Sigmoid colon (tissue), 7 donors: ENCODE data around the gene PCDHA7. TPM values are rescaled to one million over a fixed set of nuclear protein-coding genes. Genes with fewer than 3 reads are reported as not detected.

Experiments used
- DNase-seq: peaks from one replicate; pipeline ENCODE4 v3.0.0-alpha.2; 2019
- H3K27ac ChIP-seq, 4 donors: fragments of 200-600 bp; sonication (generic); one replicate each; pipeline ENCODE4 v1.5.1; 2016 to 2019; ENCODE audit warnings: mild to moderate bottlenecking in 1 of 4
- H3K27me3 ChIP-seq, 3 donors: fragments of 200-600 bp; sonication (generic); one replicate each; pipeline ENCODE4 v1.5.1; 2019; ENCODE audit warnings: mild to moderate bottlenecking in 1 of 3
- H3K36me3 ChIP-seq, 4 donors: fragments of 200-600 bp; sonication (generic); one replicate each; pipeline ENCODE4 v1.5.1; 2016 to 2019
- H3K4me1 ChIP-seq, 4 donors: fragments of 200-600 bp; sonication (generic); one replicate each; pipeline ENCODE4 v1.5.1; 2017 to 2019
- H3K4me3 ChIP-seq, 4 donors: fragments of 200-600 bp; sonication (generic); one replicate each; pipeline ENCODE4 v1.5.1; 2017 to 2019; ENCODE audit warnings: mild to moderate bottlenecking in 2 of 4, moderate library complexity in 1 of 4
- H3K9me3 ChIP-seq, 4 donors: fragments of 200-600 bp in 3 of 4; sonication (generic) in 3 of 4; one replicate each; pipeline versions ENCODE4 v1.5.1 to v1.6.1; 2013 to 2019
- CTCF ChIP-seq, 4 experiments: fragments of 450-650 bp in 3 of 4; fragments of 200-600 bp in 1 of 4; IDR thresholded peaks; one replicate each; pipeline ENCODE4 v1.5.1; 2016 to 2019; ENCODE audit warnings: antibody characterized with exemption in 4 of 4, mild to moderate bottlenecking in 3 of 4, moderate library complexity in 2 of 4
- EP300 ChIP-seq, 4 donors: sonication (generic); formaldehyde crosslinking; IDR thresholded peaks; one replicate each; pipeline ENCODE4 v1.6.1; 2017; ENCODE audit warnings: antibody characterized with exemption in 4 of 4
- POLR2A ChIP-seq, 2 donors: fragments of 450-650 bp; IDR thresholded peaks; one replicate each; pipeline ENCODE4 v1.6.1; 2016; ENCODE audit warnings: antibody characterized with exemption in 2 of 2, mild to moderate bottlenecking in 2 of 2, moderate library complexity in 2 of 2
- POLR2AphosphoS5 ChIP-seq, 4 donors: sonication (generic); formaldehyde crosslinking; IDR thresholded peaks; one replicate each; pipeline ENCODE4 v1.6.1; 2017; ENCODE audit warnings: antibody characterized with exemption in 4 of 4
- WGBS, 2 donors: extraction: QIAGEN DNeasy Blood & Tissue Kit; methylation state at CpG; one replicate each; pipeline ENCODE4 v1.1.7; 2013; 5-methylcytosine and 5-hydroxymethylcytosine counted together
- intact Hi-C: fragments of 100-400 bp; cut with DNase I; formaldehyde crosslinking; loops from one replicate; pipeline ENCODE4 v1.15.1; 2023
- polyA plus RNA-seq, 3 donors: library from polyadenylated mRNA; stranded (reverse); fragments of 200-250 nt; gene quantifications; one replicate each; pipeline ENCODE4 v1.2.3, GENCODE V29; 2013
- total RNA-seq, 4 donors: library from RNA; depleted of rRNA; stranded (reverse); fragments of >200 nt; gene quantifications; one replicate each; pipeline ENCODE4 v1.1.0, GENCODE V29; 2016
- donor health status: healthy with polysubstance abuse.
- donor health status: Bipolar disorder and iron deficiency.
- donor health status: healthy.

PCDHA7 gene
- total and polyA plus RNA-seq, 7 donors: 0.14 to 0.82 (median 0.36) TPM; not detected in 2

GRCh38 chr5:140883927-140884697 lies 50.0 kb downstream of the PCDHA7 start:
- Histone ChIP-seq H3K27me3 (peaks cover 0 to 50% (median 7%) of the 10 kb centered on the region in 3 donors), H3K9me3 (peaks cover 11 to 20% (median 20%) of the 10 kb centered on the region in 4 donors), H3K36me3 (no peaks in the 10 kb centered on the region), H3K4me1 (no peaks in the 10 kb centered on the region), H3K4me3 (no peak overlapping the region), H3K27ac (no peak overlapping the region)
- no peak for DNase-seq
- WGBS, 2 donors: 51 to 81% methylated on average over 79 of the region's 79 CpGs
- no peak for TF ChIP-seq POLR2A (IDR thresholded peaks at IDR 0.05)
- no peak for TF ChIP-seq POLR2AphosphoS5 (IDR thresholded peaks at IDR 0.05)
- TF ChIP-seq CTCF (IDR thresholded peaks at IDR 0.05): no peak
- TF ChIP-seq EP300 (IDR thresholded peaks at IDR 0.05): no peak
- intact Hi-C loops: loop anchor here (5.0 kb wide), 1 partner anchor 158 kb away; no protein-coding TSS in a partner anchor

Other genes starting within 250 kb of the PCDHA7 start
- gene CD14, start 201.1 kb upstream of the PCDHA7 start, total RNA-seq: 10 to 100 TPM; 20.8 to 96.9 (median 72.0) TPM
- gene CD14, start 201.1 kb upstream of the PCDHA7 start, polyA plus RNA-seq: 100 to 1,000 TPM in 1 of 3 donors, 10 to 100 TPM in 2; 42.7 to 178 (median 52.3) TPM
- gene TMCO6, start 194.8 kb upstream of the PCDHA7 start, total RNA-seq: 10 to 100 TPM; 27.3 to 40.2 (median 35.6) TPM
- gene TMCO6, start 194.8 kb upstream of the PCDHA7 start, polyA plus RNA-seq: 10 to 100 TPM in 1 of 3 donors, 1 to 10 TPM in 2; 3.9 to 30.5 (median 5.4) TPM
- 10 to 100 TPM; 48.7 to 90.3 (median 73.6) TPM for gene NDUFA2, start 186.6 kb upstream of the PCDHA7 start, total RNA-seq
- gene NDUFA2, start 186.6 kb upstream of the PCDHA7 start, polyA plus RNA-seq: 100 to 1,000 TPM; 189 to 360 (median 314) TPM
- gene IK, start 186.4 kb upstream of the PCDHA7 start, total RNA-seq: 100 to 1,000 TPM; 120 to 146 (median 136) TPM
- 10 to 100 TPM; 70.3 to 79.4 (median 73.5) TPM for gene IK, start 186.4 kb upstream of the PCDHA7 start, polyA plus RNA-seq
- 10 to 100 TPM; 13.2 to 18.0 (median 15.1) TPM for gene WDR55, start 169.4 kb upstream of the PCDHA7 start, total RNA-seq
- 10 to 100 TPM; 19.2 to 35.0 (median 29.8) TPM for gene WDR55, start 169.4 kb upstream of the PCDHA7 start, polyA plus RNA-seq
- under 1 TPM in 2 of 4 donors, not detected in 2; 0.36 to 0.95 TPM for gene DND1, start 160.7 kb upstream of the PCDHA7 start, total RNA-seq
- 1 to 10 TPM in 1 of 3 donors, under 1 TPM in 2; 0.60 to 2.4 (median 0.69) TPM for gene DND1, start 160.7 kb upstream of the PCDHA7 start, polyA plus RNA-seq
- gene HARS1, start 142.9 kb upstream of the PCDHA7 start, total RNA-seq: 10 to 100 TPM; 35.2 to 54.2 (median 43.5) TPM
- 10 to 100 TPM; 35.4 to 60.2 (median 39.8) TPM for gene HARS1, start 142.9 kb upstream of the PCDHA7 start, polyA plus RNA-seq
- gene HARS2, start 142.8 kb upstream of the PCDHA7 start, total RNA-seq: 10 to 100 TPM; 18.2 to 19.4 (median 18.9) TPM
- 10 to 100 TPM; 26.4 to 34.7 (median 29.0) TPM for gene HARS2, start 142.8 kb upstream of the PCDHA7 start, polyA plus RNA-seq
- gene ZMAT2, start 133.8 kb upstream of the PCDHA7 start, total RNA-seq: 10 to 100 TPM; 28.0 to 46.0 (median 36.9) TPM
- gene ZMAT2, start 133.8 kb upstream of the PCDHA7 start, polyA plus RNA-seq: 10 to 100 TPM; 74.5 to 97.9 (median 87.2) TPM
- gene PCDHA1, start 48.1 kb upstream of the PCDHA7 start, total RNA-seq: not detected
- under 1 TPM in 1 of 3 donors, not detected in 2; 0.10 TPM for gene PCDHA1, start 48.1 kb upstream of the PCDHA7 start, polyA plus RNA-seq
- under 1 TPM in 3 of 4 donors, not detected in 1; 0.28 to 0.68 (median 0.33) TPM for gene PCDHA2, start 39.4 kb upstream of the PCDHA7 start, total RNA-seq
- gene PCDHA2, start 39.4 kb upstream of the PCDHA7 start, polyA plus RNA-seq: under 1 TPM in 1 of 3 donors, not detected in 2; 0.07 TPM
- gene PCDHA3, start 33.2 kb upstream of the PCDHA7 start, total RNA-seq: 1 to 10 TPM in 3 of 4 donors, under 1 TPM in 1; 0.68 to 1.2 (median 1.1) TPM
- gene PCDHA3, start 33.2 kb upstream of the PCDHA7 start, polyA plus RNA-seq: under 1 TPM in 1 of 3 donors, not detected in 2; 0.17 TPM
- gene PCDHA4, start 27.2 kb upstream of the PCDHA7 start, total RNA-seq: 1 to 10 TPM; 1.1 to 1.2 (median 1.1) TPM
- gene PCDHA4, start 27.2 kb upstream of the PCDHA7 start, polyA plus RNA-seq: under 1 TPM in 1 of 3 donors, not detected in 2; 0.38 TPM
- gene PCDHA5, start 12.7 kb upstream of the PCDHA7 start, total RNA-seq: 1 to 10 TPM in 1 of 4 donors, under 1 TPM in 3; 0.14 to 1.7 (median 0.43) TPM
- under 1 TPM in 1 of 3 donors, not detected in 2; 0.09 TPM for gene PCDHA5, start 12.7 kb upstream of the PCDHA7 start, polyA plus RNA-seq
- 1 to 10 TPM in 2 of 4 donors, under 1 TPM in 2; 0.49 to 2.2 (median 0.90) TPM for gene PCDHA6, start 6.3 kb upstream of the PCDHA7 start, total RNA-seq
- under 1 TPM in 1 of 3 donors, not detected in 2; 0.16 TPM for gene PCDHA6, start 6.3 kb upstream of the PCDHA7 start, polyA plus RNA-seq
- gene PCDHA8, start 6.9 kb downstream of the PCDHA7 start, total RNA-seq: under 1 TPM in 1 of 4 donors, not detected in 3; 0.49 TPM
- not detected for gene PCDHA8, start 6.9 kb downstream of the PCDHA7 start, polyA plus RNA-seq
- gene PCDHA9, start 14.1 kb downstream of the PCDHA7 start, total RNA-seq: 1 to 10 TPM in 1 of 4 donors, under 1 TPM in 3; 0.66 to 1.4 (median 0.70) TPM
- under 1 TPM in 1 of 3 donors, not detected in 2; 0.01 TPM for gene PCDHA9, start 14.1 kb downstream of the PCDHA7 start, polyA plus RNA-seq
- gene PCDHA10, start 21.6 kb downstream of the PCDHA7 start, total RNA-seq: 1 to 10 TPM in 1 of 4 donors, under 1 TPM in 3; 0.27 to 2.5 (median 0.69) TPM
- gene PCDHA10, start 21.6 kb downstream of the PCDHA7 start, polyA plus RNA-seq: under 1 TPM in 1 of 3 donors, not detected in 2; 0.03 TPM
- gene PCDHA11, start 34.7 kb downstream of the PCDHA7 start, total RNA-seq: under 1 TPM; 0.16 to 0.71 (median 0.48) TPM
- gene PCDHA11, start 34.7 kb downstream of the PCDHA7 start, polyA plus RNA-seq: under 1 TPM in 1 of 3 donors, not detected in 2; 0.07 TPM
- under 1 TPM in 3 of 4 donors, not detected in 1; 0.49 to 0.71 (median 0.54) TPM for gene PCDHA12, start 41.0 kb downstream of the PCDHA7 start, total RNA-seq
- gene PCDHA12, start 41.0 kb downstream of the PCDHA7 start, polyA plus RNA-seq: under 1 TPM in 1 of 3 donors, not detected in 2; 0.06 TPM
- 1 to 10 TPM in 1 of 4 donors, under 1 TPM in 3; 0.36 to 1.4 (median 0.60) TPM for gene PCDHA13, start 47.9 kb downstream of the PCDHA7 start, total RNA-seq
- gene PCDHA13, start 47.9 kb downstream of the PCDHA7 start, polyA plus RNA-seq: under 1 TPM in 1 of 3 donors, not detected in 2; 0.10 TPM
- gene PCDHAC1, start 92.0 kb downstream of the PCDHA7 start, total RNA-seq: 1 to 10 TPM in 1 of 4 donors, under 1 TPM in 3; 0.54 to 1.7 (median 0.77) TPM
- gene PCDHAC1, start 92.0 kb downstream of the PCDHA7 start, polyA plus RNA-seq: under 1 TPM in 1 of 3 donors, not detected in 2; 0.34 TPM
- 1 to 10 TPM; 1.3 to 3.0 (median 2.2) TPM for gene PCDHAC2, start 132.2 kb downstream of the PCDHA7 start, total RNA-seq
- under 1 TPM in 1 of 3 donors, not detected in 2; 0.66 TPM for gene PCDHAC2, start 132.2 kb downstream of the PCDHA7 start, polyA plus RNA-seq
- gene PCDHB1, start 217.1 kb downstream of the PCDHA7 start, total RNA-seq: under 1 TPM; under 0.01 to 0.36 (median 0.27) TPM
- gene PCDHB1, start 217.1 kb downstream of the PCDHA7 start, polyA plus RNA-seq: under 1 TPM in 1 of 3 donors, not detected in 2; 0.04 TPM